Rectal smooth muscle tissue (tissue), 1 donor: Measurements from ENCODE around the gene SMIM17.
A peak's percentile ranks its signal among the peaks of the same experiment; 100 is the strongest.

Experiments
- H3K27ac ChIP-seq: one replicate; pipeline ENCODE4 v1.7.0; 2013; ENCODE audit warnings: low read depth, low read length, inconsistent platforms
- H3K27me3 ChIP-seq: one replicate; pipeline ENCODE4 v1.7.0; 2013; ENCODE audit warnings: low read length; ENCODE audit not compliant: control insufficient read depth, insufficient read depth
- H3K36me3 ChIP-seq: one replicate; pipeline ENCODE4 v1.7.0; 2013; ENCODE audit warnings: low read length; ENCODE audit not compliant: control insufficient read depth, insufficient read depth
- H3K4me1 ChIP-seq: one replicate; pipeline ENCODE4 v1.7.0; 2013; ENCODE audit warnings: low read length; ENCODE audit not compliant: control insufficient read depth, insufficient read depth
- H3K4me3 ChIP-seq: one replicate; pipeline ENCODE4 v1.7.0; 2013; ENCODE audit warnings: low read length
- H3K9ac ChIP-seq: one replicate; pipeline ENCODE4 v1.7.0; 2013; ENCODE audit warnings: low read length

Gene SMIM17

DNA sequence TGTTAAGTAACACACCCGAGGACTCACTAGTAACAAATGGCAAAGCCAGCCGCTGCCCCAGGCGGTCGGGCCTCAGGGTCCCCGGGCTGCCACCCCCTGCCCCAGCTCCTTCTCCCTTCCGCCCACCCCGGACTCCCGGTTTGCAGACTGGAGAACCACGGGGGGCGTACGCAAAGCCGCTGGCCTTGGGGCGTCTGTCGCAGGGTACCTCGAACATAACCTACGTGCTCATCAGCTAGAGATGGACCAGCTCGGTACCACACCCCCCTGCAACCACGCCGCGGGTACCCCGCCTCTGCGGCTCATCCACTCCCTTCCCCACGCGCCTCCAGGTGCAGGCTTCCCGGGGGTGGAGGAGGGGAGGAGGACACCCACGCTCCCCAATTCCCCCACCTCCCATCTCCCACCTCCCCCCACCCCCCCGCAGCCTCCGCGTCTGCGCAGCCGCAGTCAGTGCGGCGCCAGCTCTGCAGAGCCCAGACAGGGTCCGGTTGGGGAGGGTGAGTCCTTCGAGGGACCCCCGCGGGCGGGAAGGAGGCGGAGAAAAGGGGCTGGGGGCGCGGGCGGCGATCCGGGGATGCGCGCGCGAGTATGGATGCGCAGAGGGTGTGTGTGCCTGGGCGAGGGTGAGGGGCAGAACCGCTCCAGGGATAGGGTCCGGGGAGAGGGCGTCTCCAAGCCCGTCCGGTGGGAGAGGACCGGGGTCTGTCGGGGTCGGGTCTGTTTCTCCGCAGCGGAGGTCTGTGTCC lies at the start of gene SMIM17:
Gene SMIM17 (plus strand): TSS at position 449 of the 749 bp plus-strand sequence. CDS start 2,509 bp downstream, outside the sequence.
- Histone ChIP-seq H3K4me3 (no peak within 1 kb of the TSS), H3K9ac (no peak within 1 kb of the TSS), H3K36me3 (no peaks in the 10 kb centered on the region), H3K4me1 (no peaks in the 10 kb centered on the region), H3K27ac (no peak within 1 kb of the TSS), H3K27me3 (no peaks in the 10 kb centered on the region)

DNA sequence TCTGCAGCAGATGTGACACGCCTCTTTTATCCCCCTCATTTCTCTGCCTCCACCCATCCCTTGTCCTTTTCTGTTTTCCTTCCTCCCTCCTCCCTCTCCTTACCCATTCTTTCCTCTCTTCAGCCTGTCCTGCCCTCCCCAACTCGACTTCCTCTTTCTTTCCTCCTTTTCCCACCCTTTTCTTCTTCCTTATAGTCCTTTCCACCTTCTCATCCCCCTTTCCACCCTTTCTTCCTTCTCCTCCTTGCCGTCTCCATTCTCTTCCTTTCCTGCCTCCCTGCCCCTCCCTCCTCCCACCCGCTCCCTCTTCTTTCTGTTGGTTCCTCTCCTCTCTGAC lies 48.5 kb upstream of the SMIM17 start:
- Histone ChIP-seq H3K27me3 (no peaks in the 10 kb centered on the region), H3K4me3 (peak overlapping the region; percentile 93), H3K27ac (no peak overlapping the region), H3K4me1 (peaks cover 8% of the 10 kb centered on the region), H3K9ac (peak overlapping the region; percentile 49), H3K36me3 (peaks cover 2% of the 10 kb centered on the region)

DNA sequence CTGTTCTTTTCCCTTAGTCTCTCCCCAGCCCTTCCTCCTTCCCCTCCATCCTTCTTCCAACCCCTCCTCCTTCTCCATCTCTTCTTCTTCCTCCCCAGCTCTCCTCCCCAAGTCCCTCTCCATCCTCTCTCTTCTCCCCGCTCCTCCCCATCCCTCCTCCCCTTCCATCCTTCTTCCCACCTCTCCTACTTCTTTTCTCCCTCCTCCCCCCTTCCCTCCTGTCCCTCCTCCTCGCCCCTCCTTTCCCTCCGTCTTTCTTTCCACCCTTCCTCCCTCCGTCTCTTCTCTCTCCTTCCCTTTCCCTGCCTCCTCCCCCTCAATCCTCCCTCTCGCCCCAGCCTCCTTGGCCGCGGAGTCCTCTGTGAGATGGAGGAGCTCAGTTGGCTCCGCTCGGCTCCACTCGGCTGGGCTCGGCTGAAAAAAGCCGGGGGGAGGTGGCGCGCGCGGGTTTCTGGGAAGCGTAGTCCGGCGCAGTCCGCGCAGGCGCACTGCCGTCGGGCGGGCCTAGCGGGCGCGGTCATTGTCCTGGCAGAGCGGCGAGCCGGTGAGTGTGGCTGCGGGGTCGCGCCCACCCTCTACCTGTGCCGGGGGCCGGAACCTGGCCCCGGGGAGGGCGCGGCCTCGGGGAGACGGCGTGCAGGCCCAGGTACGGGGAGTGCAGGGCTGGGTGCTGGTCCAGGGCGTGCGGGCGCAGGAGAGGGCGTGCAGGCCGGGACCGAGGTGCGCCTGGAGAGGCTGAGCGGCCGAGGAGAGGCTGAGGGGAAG lies 48.0 kb upstream of the SMIM17 start, which contains the start of gene ZNF71:
Gene ZNF71 (plus strand): TSS at position 520 of the 765 bp plus-strand sequence. CDS start 6,257 bp downstream, outside the sequence.
- peaks cover 2% of the 10 kb centered on the region for H3K36me3 ChIP-seq
- peaks cover 8% of the 10 kb centered on the region for H3K4me1 ChIP-seq
- H3K9ac ChIP-seq: peak within 1 kb of the TSS; percentile 95
- H3K27ac ChIP-seq: peak within 1 kb of the TSS; percentile 77
- H3K4me3 ChIP-seq: peak within 1 kb of the TSS; percentile 93
- no peaks in the 10 kb centered on the region for H3K27me3 ChIP-seq

DNA sequence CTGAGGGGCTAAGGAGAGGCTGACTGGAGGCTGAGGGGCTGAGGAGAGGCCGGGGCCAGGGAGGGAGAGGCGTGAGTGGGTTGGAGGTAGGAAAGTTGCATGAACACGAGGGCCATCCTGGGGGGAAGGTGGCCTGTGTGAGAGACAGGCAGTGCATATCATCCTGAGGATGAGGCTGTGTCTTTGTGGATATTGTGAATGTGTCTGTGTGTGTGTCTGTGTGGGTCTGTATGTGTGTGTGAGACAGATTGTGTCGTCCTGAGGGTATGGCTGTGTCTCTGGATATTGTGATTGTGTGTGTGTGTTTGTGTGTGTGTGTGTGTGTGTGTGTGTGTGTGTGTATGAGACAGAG lies 47.4 kb upstream of the SMIM17 start:
- peak overlapping the region; percentile 95 for H3K9ac ChIP-seq
- H3K4me3 ChIP-seq: peak overlapping the region; percentile 93
- peaks cover 2% of the 10 kb centered on the region for H3K36me3 ChIP-seq
- H3K27me3 ChIP-seq: no peaks in the 10 kb centered on the region
- peak overlapping the region; percentile 21 for H3K27ac ChIP-seq
- H3K4me1 ChIP-seq: peaks cover 8% of the 10 kb centered on the region

DNA sequence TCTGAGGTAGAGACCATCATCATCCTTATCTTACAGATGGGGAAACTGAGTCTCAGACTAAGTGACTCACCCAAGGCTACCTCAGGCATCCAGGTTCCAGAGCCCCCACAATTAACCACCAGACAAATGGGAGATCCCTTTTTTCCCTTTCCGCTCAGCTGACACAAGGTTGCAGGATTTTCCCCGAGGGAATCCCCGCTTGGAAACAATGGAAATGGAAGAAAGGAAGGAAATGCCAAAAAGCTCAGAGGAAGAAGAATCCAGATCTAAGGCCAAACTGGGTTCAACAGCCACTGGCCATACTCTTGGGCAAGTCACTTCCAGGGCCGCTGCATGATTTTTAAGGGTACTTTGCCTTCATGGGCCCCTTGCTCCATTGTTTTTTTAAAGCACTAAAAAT lies 46.3 kb upstream of the SMIM17 start:
- Histone ChIP-seq H3K36me3 (peaks cover 7% of the 10 kb centered on the region), H3K9ac (no peak overlapping the region), H3K4me3 (no peak overlapping the region), H3K4me1 (peaks cover 8% of the 10 kb centered on the region), H3K27me3 (no peaks in the 10 kb centered on the region), H3K27ac (no peak overlapping the region)

DNA sequence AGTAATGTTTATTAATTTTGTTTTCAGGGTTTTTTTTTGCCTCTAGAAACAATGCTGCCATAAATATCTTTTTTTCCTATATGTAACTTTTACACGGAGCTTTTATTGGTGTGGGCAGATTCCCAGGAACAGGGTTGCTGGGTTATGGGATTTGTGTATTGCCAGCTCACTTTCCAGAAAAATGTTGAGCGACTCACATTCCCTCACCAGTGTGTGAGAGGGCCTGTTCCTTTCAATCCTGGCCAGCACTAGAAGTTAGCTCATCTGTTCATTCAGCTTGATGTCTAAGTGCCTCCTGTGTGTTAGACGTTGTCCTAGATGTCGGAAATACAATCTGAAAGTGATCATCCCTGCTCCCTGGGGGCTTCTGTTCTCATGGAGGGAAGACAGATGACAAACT lies 45.3 kb upstream of the SMIM17 start:
- Histone ChIP-seq H3K27me3 (no peaks in the 10 kb centered on the region), H3K4me3 (no peak overlapping the region), H3K4me1 (peaks cover 8% of the 10 kb centered on the region), H3K27ac (no peak overlapping the region), H3K9ac (peak overlapping the region; percentile 17), H3K36me3 (peaks cover 9% of the 10 kb centered on the region)

DNA sequence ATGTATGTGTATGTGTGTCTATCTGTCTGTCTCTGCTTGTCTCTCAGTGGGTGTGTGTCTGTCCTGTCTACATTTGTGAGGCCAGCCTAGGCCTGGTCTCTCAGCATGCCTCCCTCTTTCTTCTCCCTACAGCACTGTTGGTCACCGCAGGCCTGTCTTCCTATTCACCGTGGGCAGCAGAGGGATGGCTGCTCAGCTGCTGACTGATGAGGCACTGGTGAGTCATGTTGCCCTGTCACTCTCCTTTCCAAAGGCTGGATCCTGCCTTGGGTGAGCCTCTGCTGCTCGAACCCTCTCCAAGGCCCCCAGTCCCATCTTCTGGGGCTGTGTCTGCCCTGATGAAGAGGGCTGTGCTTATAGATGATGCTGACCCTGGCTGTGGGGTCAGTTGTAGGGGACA lies 41.6 kb upstream of the SMIM17 start:
- Histone ChIP-seq H3K9ac (no peak overlapping the region), H3K4me1 (no peaks in the 10 kb centered on the region), H3K27me3 (no peaks in the 10 kb centered on the region), H3K27ac (no peak overlapping the region), H3K4me3 (peak overlapping the region; percentile 5), H3K36me3 (peaks cover 18% of the 10 kb centered on the region)

DNA sequence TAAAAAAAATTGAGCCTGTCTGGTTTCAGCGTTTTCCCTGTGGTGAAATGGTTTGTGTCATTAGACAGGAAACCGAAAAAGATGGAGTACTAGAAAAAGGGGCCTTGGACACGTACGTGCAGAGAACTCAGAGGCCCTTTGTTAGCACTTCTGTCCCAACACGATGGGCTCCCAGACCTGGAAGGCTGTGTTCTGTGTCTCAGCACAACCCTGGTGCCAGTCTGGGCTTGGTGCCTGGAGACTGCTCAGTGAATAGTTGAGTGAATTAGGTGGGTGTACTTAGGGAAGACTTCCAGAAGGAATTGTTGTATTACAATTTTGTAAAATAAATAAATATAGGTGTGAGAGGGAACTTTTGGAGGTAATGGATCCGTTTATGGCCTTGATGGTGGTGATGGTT lies 39.1 kb upstream of the SMIM17 start:
- no peak overlapping the region for H3K27ac ChIP-seq
- peaks cover 17% of the 10 kb centered on the region for H3K36me3 ChIP-seq
- no peak overlapping the region for H3K4me3 ChIP-seq
- H3K27me3 ChIP-seq: no peaks in the 10 kb centered on the region
- H3K4me1 ChIP-seq: no peaks in the 10 kb centered on the region
- no peak overlapping the region for H3K9ac ChIP-seq

DNA sequence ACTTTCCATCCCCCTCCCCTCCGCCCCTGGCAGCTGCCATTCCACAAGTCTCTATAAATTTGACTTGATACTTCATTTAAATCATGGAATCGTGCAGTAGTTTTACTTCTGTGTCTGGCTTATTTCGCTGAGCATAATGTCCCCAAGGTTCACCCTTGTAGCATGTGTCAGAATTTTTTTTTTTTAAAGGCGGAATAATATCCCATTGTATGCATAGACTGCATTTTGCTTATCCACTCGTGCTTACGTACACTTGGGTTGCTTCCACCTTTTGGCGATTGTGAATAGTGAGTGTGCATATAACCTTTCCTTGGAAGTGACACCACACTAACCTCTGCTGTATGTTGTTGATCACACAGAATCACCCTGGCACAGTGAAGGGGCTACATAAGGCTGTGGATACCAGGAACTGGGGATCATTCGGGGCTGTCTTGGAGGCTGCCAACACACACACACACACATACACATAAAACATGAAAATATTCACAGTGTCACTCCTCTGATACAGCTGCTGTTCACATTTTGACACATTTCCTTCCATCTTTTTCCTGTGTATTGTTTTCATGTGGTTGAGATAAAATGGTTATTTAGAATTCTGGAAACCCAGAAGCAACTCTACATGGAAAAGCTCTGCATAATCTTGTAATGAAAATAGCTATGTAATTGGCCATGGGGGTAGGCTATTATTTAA lies 34.5 kb upstream of the SMIM17 start:
- no peak overlapping the region for H3K9ac ChIP-seq
- H3K4me1 ChIP-seq: no peaks in the 10 kb centered on the region
- peaks cover 10% of the 10 kb centered on the region for H3K36me3 ChIP-seq
- no peak overlapping the region for H3K27ac ChIP-seq
- H3K4me3 ChIP-seq: no peak overlapping the region
- H3K27me3 ChIP-seq: no peaks in the 10 kb centered on the region

DNA sequence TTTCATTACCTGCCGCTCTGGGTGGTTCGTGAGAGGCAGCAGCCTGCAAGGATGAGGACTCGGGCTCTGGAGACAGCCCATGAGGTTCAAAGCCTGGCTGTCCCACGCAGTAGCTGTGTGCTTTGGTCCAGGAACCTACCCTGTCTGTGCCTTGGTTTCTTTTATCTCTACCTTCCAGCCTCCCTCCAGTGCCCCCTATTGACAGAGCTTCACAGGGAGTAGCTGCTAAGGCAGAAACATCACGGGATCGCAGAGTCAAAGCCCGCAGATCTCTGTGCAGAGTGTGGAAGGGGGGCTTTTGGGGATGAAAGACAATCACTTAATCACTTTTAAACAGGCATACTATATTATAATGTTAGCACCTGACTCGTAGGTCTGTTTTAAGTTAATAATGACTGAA lies 31.7 kb upstream of the SMIM17 start:
- Histone ChIP-seq H3K27ac (no peak overlapping the region), H3K4me3 (no peak overlapping the region), H3K4me1 (no peaks in the 10 kb centered on the region), H3K27me3 (no peaks in the 10 kb centered on the region), H3K9ac (no peak overlapping the region), H3K36me3 (peaks cover 3% of the 10 kb centered on the region)

DNA sequence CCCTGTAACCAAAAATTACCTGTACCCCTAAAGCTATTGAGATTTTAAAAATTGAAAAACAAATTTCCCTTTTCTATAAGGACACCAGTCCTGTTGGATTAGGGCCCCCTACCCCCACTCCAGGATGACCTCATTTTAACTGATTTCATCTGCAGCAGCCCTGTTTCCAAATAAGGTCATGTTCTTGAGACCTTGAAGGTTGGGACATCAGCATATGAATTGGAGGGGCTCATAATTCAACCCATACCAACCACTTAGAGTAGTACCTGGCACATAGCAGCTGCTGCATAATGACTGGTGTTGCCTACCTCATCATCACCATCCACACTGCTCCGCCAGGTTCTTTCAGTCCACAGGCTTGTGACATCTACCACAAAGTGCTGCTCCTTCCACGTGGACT lies 30.2 kb upstream of the SMIM17 start:
- H3K4me3 ChIP-seq: no peak overlapping the region
- no peaks in the 10 kb centered on the region for H3K4me1 ChIP-seq
- no peaks in the 10 kb centered on the region for H3K27me3 ChIP-seq
- peaks cover 4% of the 10 kb centered on the region for H3K36me3 ChIP-seq
- no peak overlapping the region for H3K9ac ChIP-seq
- H3K27ac ChIP-seq: no peak overlapping the region

DNA sequence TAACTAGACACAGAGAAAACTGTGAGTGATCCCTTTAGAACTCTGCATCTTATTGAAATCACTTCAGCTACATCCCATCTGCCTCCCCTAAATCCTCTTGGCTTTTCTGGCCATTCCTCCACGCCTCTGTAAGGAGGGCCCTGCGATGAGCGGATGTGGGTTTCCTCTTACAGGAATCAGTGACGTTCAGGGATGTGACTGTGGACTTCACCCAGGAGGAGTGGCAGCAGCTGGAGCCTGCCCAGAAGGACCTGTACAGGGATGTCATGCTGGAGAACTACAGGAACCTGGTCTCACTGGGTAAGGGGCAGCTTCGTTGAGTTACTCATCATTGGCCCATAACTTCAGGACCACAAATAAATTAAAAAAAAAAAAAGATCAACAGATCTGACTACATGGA lies 29.3 kb upstream of the SMIM17 start:
- Histone ChIP-seq H3K36me3 (peaks cover 9% of the 10 kb centered on the region), H3K9ac (no peak overlapping the region), H3K4me3 (no peak overlapping the region), H3K4me1 (no peaks in the 10 kb centered on the region), H3K27me3 (no peaks in the 10 kb centered on the region), H3K27ac (no peak overlapping the region)
